Measurements from ENCODE around the gene ZNF155.

The ZNF155 gene

DNA sequence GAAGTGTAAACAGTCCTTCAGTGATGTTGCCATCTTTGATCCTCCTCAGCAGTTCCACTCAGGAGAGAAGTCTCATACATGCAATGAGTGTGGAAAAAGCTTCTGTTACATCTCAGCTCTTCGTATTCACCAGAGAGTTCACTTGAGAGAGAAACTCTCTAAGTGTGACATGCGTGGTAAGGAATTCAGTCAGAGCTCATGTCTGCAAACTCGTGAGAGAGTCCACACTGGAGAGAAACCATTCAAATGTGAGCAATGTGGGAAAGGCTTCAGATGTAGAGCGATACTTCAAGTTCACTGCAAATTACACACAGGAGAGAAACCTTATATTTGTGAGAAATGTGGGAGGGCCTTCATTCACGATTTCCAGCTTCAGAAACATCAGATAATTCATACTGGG, 26.5 kb downstream of the ZNF155 start:
- TF ChIP-seq, protein P1, sequence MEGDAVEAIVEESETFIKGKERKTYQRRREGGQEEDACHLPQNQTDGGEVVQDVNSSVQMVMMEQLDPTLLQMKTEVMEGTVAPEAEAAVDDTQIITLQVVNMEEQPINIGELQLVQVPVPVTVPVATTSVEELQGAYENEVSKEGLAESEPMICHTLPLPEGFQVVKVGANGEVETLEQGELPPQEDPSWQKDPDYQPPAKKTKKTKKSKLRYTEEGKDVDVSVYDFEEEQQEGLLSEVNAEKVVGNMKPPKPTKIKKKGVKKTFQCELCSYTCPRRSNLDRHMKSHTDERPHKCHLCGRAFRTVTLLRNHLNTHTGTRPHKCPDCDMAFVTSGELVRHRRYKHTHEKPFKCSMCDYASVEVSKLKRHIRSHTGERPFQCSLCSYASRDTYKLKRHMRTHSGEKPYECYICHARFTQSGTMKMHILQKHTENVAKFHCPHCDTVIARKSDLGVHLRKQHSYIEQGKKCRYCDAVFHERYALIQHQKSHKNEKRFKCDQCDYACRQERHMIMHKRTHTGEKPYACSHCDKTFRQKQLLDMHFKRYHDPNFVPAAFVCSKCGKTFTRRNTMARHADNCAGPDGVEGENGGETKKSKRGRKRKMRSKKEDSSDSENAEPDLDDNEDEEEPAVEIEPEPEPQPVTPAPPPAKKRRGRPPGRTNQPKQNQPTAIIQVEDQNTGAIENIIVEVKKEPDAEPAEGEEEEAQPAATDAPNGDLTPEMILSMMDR (IDR thresholded peaks at IDR 0.05; ENCODE audit: low read depth, low read length): no peak
- no peak overlapping the region for H3K4me3 ChIP-seq (ENCODE audit: low read depth, low read length)

DNA sequence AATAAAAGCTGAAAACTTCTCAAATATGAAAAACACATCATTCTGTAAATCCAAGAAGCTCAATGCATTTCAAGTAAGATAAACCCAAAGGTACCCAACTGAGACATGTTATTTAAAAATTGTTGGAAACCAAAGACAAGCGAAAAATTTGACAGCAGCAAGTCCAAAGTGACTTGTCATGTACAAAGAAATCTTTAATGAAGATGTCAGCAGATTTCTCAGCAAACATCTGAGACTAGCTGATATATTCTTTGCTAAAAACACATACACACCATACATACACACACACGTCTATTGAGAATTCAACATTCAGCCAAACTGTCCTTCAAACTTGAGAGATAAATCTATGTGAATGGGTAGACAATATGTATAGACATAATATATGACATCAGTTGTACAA, 35.5 kb downstream of the ZNF155 start:
- H3K4me3 ChIP-seq (ENCODE audit: low read depth, low read length): no peak overlapping the region
- TF ChIP-seq, protein P1 (IDR thresholded peaks at IDR 0.05; ENCODE audit: low read depth, low read length): no peak

DNA sequence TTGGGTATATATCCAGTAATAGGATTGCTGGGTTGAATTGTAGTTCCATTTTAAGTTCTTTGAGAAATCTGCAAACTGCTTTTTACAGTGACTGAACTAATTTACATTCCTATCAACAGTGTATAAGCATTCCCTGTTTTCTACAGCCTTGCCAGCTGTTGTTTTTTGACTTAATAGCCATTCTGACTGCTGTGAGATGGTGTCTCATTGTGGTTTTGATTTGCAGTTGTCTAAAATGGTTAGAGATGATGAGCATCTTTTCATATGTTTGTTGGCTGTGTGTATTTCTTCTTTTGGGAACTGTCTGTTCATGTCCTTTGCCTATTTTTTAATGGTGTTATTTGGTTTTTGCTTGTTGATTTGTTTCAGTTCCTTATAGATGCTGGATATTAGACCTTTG, 37.2 kb downstream of the ZNF155 start:
- no peak overlapping the region for H3K4me3 ChIP-seq (ENCODE audit: low read depth, low read length)
- TF ChIP-seq, protein P1 (IDR thresholded peaks at IDR 0.05; ENCODE audit: low read depth, low read length): no peak

DNA sequence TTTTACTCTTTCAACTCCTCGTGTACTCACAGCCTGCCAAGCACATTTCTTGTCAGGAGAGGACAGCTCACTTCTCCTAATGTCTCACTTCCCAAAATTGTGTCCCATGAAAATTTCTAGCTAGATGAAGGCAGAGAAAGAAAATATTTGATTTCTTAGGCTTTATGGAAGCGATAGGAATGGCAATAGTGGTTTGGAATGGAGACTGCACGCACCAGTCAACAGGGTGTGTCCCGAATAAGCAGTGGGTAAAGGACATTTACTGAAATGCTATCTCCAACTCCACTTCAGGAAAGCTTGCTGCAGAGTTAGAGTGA, 40.9 kb downstream of the ZNF155 start:
- peak overlapping the region; percentile 97 for H3K4me3 ChIP-seq (ENCODE audit: low read depth, low read length)
- TF ChIP-seq, protein P1 (IDR thresholded peaks at IDR 0.05; ENCODE audit: low read depth, low read length): no peak

DNA sequence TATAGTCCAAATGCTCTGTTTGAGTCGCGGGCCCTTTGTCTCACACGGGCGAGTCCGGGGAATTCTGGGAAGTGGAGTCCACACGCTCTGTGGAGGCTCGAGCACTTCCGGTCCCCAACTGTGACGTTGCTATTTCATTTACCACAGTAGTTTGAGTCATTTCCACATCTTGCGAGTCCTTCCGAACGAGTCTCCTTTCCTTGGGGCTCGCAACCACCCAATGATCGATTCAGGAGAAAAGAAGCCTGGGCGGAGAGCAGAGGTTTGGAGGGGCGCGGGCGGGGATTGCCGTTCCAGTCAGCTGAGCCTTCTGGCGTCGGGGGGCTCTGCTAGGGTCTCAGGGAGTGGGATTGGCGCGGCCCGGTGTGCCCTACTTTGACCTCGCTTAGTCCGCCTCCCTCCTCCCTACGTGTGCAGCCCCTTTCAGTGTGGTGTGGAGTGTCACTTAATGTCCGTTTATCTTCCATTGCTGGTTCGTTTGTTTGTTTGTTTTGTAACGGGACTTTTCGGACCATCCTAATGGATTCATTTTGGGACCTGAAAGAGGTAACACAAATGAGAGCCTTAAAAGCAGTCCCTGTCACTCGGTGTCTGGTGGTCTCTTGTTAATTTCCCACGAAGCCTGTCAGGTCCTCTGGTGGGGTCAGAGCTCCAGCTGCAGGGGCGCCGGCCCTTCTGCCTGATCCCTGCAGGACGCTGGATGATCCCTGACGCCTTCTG, 41.4 kb downstream of the ZNF155 start, which contains the start of gene ZNF222:
Gene ZNF222 (plus strand): TSS at position 163 of the 720 bp plus-strand sequence. CDS start 58 bp downstream, at position 221.
- TF ChIP-seq, protein P1 (IDR thresholded peaks at IDR 0.05; ENCODE audit: low read depth, low read length): no peak

DNA sequence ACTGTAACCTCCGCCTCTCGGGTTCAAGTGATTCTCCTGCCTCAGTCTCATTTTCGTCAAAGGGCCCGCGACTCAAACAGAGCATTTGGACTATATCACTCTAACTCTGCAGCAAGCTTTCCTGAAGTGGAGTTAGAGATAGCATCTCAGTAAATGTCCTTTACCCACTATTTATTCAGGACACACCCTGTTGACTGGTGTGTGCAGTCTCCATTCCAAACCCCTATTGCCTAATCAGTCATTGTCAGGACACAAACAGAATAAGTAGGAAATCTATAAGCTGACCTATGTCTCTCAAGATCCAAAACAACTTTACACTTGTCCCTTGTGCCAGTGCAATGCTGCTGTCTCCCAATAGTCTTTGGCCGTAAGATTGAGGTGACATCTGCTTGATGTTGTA, 42.6 kb downstream of the ZNF155 start:
- no peak overlapping the region for H3K4me3 ChIP-seq (ENCODE audit: low read depth, low read length)
- TF ChIP-seq, protein P1 (IDR thresholded peaks at IDR 0.05; ENCODE audit: low read depth, low read length): no peak

More for the DNA sequence above, 41.4 kb downstream of the ZNF155 start, which contains the start of gene ZNF222:
- H3K4me3 ChIP-seq (ENCODE audit: low read depth, low read length): peak within 1 kb of the TSS; percentile 97

DNA sequence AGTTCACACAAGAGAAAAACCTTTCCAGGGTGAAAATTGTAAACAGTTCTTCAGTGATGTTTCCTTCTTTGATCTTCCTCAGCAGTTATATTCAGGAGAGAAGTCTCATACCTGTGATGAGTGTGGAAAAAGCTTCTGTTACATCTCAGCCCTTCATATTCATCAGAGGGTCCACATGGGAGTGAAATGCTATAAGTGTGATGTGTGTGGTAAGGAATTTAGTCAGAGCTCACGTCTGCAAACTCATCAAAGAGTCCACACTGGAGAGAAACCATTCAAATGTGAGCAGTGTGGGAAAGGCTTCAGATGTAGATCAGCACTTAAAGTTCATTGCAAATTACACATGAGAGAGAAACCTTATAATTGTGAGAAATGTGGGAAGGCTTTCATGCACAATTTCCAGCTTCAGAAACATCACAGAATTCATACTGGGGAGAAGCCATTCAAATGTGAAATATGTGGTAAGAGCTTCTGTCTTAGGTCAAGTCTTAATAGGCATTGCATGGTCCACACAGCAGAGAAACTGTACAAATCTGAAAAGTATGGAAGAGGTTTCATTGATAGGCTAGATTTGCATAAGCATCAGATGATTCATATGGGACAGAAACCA, 48.1 kb downstream of the ZNF155 start:
- no peak overlapping the region for H3K4me3 ChIP-seq (ENCODE audit: low read depth, low read length)
- TF ChIP-seq, protein P1 (IDR thresholded peaks at IDR 0.05; ENCODE audit: low read depth, low read length): no peak
